Right atrium auricular region (tissue), 2 donors: ENCODE measurements around the gene RUSC2. TPM values are rescaled to one million over a fixed set of nuclear protein-coding genes. Genes with fewer than 3 reads are reported as not detected.

Source experiments
- DNase-seq: peaks from one replicate; pipeline ENCODE4 v3.0.0-alpha.2; 2019; ENCODE audit warnings: low spot score
- H3K27ac ChIP-seq, 2 donors: fragments of 200-600 bp; sonication (generic); 1 replicate in 1 of 2; 2 replicates in 1 of 2; pipeline ENCODE4 v1.5.1; 2016 to 2019
- H3K27me3 ChIP-seq, 2 donors: fragments of 200-600 bp; sonication (generic); one replicate each; pipeline versions ENCODE4 v1.5.1 to v1.6.0; 2017 to 2019
- H3K36me3 ChIP-seq: fragments of 200-600 bp; sonication (generic); one replicate; pipeline ENCODE4 v1.5.1; 2016
- H3K4me1 ChIP-seq, 2 donors: fragments of 200-600 bp; sonication (generic); one replicate each; pipeline versions ENCODE4 v1.5.1 to v1.6.0; 2017 to 2019
- H3K4me3 ChIP-seq, 2 donors: fragments of 200-600 bp; sonication (generic); 1 replicate in 1 of 2; 2 replicates in 1 of 2; pipeline ENCODE4 v1.5.1; 2017 to 2019; ENCODE audit warnings: mild to moderate bottlenecking in 1 of 2, moderate library complexity in 1 of 2
- H3K9me3 ChIP-seq, 2 donors: fragments of 200-600 bp; sonication (generic); one replicate each; pipeline ENCODE4 v1.5.1; 2019
- CTCF ChIP-seq, 2 donors: fragments of 200-600 bp; sonication (generic); IDR thresholded peaks; one replicate each; pipeline ENCODE4 v1.5.1; 2019; ENCODE audit warnings: antibody characterized with exemption in 2 of 2
- total RNA-seq, 2 donors: library from RNA; depleted of rRNA; stranded (reverse); fragments of >200 nt; gene quantifications; one replicate each; pipeline ENCODE4 v1.1.0, GENCODE V29; 2016

RUSC2 gene
- 10 to 100 TPM; 33.0 to 49.1 TPM for total RNA-seq

GRCh38 chr9:35489313-35490154 is at the start of gene RUSC2:
Gene RUSC2 (plus strand): TSS chr9:35490111. CDS start chr9:35546522, 56,411 bp downstream.
- H3K27ac ChIP-seq, result peak within 1 kb of the TSS; percentile 95 to 96
- peak; percentile 49 to 70 for TF ChIP-seq CTCF (IDR thresholded peaks at IDR 0.05)
- peak; percentile 85 for DNase-seq
- no peaks in the 10 kb centered on the region for H3K27me3 ChIP-seq
- H3K4me1 ChIP-seq, result peaks cover 0 to 35% of the 10 kb centered on the region in 2 donors
- no peaks in the 10 kb centered on the region for H3K9me3 ChIP-seq
- no peaks in the 10 kb centered on the region for H3K36me3 ChIP-seq
- peak within 1 kb of the TSS; percentile 64 to 73 for H3K4me3 ChIP-seq

DNA sequence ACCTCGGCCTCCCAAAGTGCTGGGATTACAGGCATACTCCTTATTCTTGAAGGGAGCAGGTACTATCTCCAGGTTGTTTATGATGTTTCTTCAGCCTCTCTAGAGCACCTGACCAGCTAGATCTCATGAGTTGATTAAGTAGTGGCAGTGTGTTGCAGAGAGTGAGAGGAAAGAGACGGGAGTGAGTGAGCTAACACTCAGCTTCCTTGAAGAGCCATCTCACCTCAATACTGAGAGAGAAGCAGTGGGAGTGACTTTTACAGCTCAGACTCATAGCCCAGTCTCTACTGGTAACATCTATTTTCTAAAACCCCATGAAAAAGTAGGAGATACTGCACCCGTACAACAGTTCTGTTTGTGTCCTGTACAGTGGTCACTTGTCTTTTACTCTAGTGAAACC is 43.9 kb upstream of the RUSC2 start:
- H3K9me3 ChIP-seq, result no peaks in the 10 kb centered on the region
- no peak overlapping the region for H3K27ac ChIP-seq
- TF ChIP-seq CTCF (IDR thresholded peaks at IDR 0.05), result no peak
- H3K4me1 ChIP-seq, result no peaks in the 10 kb centered on the region
- no peak overlapping the region for H3K4me3 ChIP-seq
- no peak for DNase-seq
- no peaks in the 10 kb centered on the region for H3K27me3 ChIP-seq
- no peaks in the 10 kb centered on the region for H3K36me3 ChIP-seq

DNA sequence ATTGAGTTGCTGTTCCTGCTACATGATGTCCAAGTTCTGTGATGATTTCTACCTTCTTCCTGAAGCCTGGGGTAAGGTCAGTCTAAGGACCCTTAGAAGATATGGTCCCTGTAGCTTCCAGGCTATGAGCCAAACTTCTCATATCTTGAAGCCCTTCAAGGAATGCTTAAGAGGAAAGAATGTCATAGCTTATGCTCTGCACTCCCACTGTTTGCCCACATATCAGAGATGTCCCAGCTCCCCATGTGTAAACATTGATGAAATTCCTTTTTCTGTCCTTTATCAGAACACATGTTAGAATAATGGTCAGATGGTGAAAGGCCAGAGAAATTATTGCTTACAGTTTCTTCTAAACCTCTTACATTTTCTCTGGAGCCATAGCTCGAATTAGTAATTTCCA is 41.4 kb upstream of the RUSC2 start:
- no peaks in the 10 kb centered on the region for H3K27me3 ChIP-seq
- no peak overlapping the region for H3K27ac ChIP-seq
- H3K4me1 ChIP-seq, result no peaks in the 10 kb centered on the region
- no peak for DNase-seq
- no peaks in the 10 kb centered on the region for H3K9me3 ChIP-seq
- TF ChIP-seq CTCF (IDR thresholded peaks at IDR 0.05), result no peak
- no peaks in the 10 kb centered on the region for H3K36me3 ChIP-seq
- no peak overlapping the region for H3K4me3 ChIP-seq

DNA sequence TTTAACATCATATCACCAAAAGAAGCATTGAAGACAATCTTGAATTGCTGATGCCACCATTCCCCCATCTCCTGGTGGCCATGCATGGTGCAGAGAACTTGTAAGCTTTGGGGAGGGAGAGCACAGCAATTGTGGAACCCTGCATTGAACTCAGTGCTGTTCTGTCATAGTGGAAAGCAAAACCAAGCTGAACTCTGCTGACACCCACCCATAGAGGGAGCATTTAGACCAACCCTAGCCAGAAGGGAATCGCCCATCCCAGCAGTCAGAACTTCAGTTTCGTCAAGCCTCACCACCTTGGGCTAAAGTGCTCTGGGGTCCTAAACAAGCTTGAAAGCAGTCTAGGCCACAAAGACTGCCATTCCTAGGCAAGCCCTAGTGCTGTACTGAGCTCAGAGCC is 37.4 kb upstream of the RUSC2 start:
- H3K27ac ChIP-seq, result no peak overlapping the region
- DNase-seq, result no peak
- H3K9me3 ChIP-seq, result peaks cover 0 to 9% of the 10 kb centered on the region in 2 donors
- no peaks in the 10 kb centered on the region for H3K27me3 ChIP-seq
- H3K36me3 ChIP-seq, result no peaks in the 10 kb centered on the region
- H3K4me1 ChIP-seq, result no peaks in the 10 kb centered on the region
- H3K4me3 ChIP-seq, result no peak overlapping the region
- no peak for TF ChIP-seq CTCF (IDR thresholded peaks at IDR 0.05)

- Histone ChIP-seq H3K27me3 (no peaks in the 10 kb centered on the region), H3K27ac (no peak overlapping the region), H3K9me3 (peaks cover 0 to 9% of the 10 kb centered on the region in 2 donors), H3K4me1 (no peaks in the 10 kb centered on the region), H3K4me3 (no peak overlapping the region), H3K36me3 (no peaks in the 10 kb centered on the region)
- TF ChIP-seq CTCF (IDR thresholded peaks at IDR 0.05), result no peak
- no peak for DNase-seq
These were observed 36.1 kb upstream of the RUSC2 start for GRCh38 chr9:35453786-35454185.
